Testis (tissue), 3 donors: ENCODE measurements around the gene CDH23. TPM values are rescaled to one million over a fixed set of nuclear protein-coding genes. Genes with fewer than 3 reads are reported as not detected.

Source experiments
- DNase-seq: peaks from one replicate; pipeline ENCODE4 v3.0.0-alpha.2; 2019
- H3K27ac ChIP-seq, 2 donors: fragments of 200-600 bp; sonication (generic); one replicate each; pipeline ENCODE4 v1.5.1; 2019
- H3K27me3 ChIP-seq: fragments of 200-600 bp; sonication (generic); one replicate; pipeline ENCODE4 v1.5.1; 2019
- H3K36me3 ChIP-seq: fragments of 200-600 bp; sonication (generic); one replicate; pipeline ENCODE4 v1.5.1; 2017; ENCODE audit warnings: low read depth; ENCODE audit errors: missing control alignments
- H3K4me1 ChIP-seq: fragments of 200-600 bp; sonication (generic); one replicate; pipeline ENCODE4 v1.5.1; 2019
- H3K4me3 ChIP-seq, 2 donors: fragments of 200-600 bp; sonication (generic); one replicate each; pipeline ENCODE4 v1.5.1; 2017 to 2019
- H3K9me3 ChIP-seq: fragments of 200-600 bp; sonication (generic); one replicate; pipeline ENCODE4 v1.5.1; 2017
- POLR2A ChIP-seq: fragments of 450-650 bp; IDR thresholded peaks from one replicate; pipeline ENCODE4 v1.6.1; 2017; ENCODE audit warnings: antibody characterized with exemption, mild to moderate bottlenecking, moderate library complexity
- WGBS, 2 donors: methylation state at CpG; one replicate each; pipeline ENCODE4 v1.1.5; 2018; 5-methylcytosine and 5-hydroxymethylcytosine counted together
- intact Hi-C: fragments of 100-400 bp; cut with DNase I; formaldehyde crosslinking; loops from one replicate; pipeline ENCODE4 v1.15.1; 2023; ENCODE audit warnings: low total_unique reads
- polyA plus RNA-seq: library from polyadenylated mRNA; stranded (reverse); fragments of 350-450 nt; fragmentation: Illumina TruSeq; extraction: RNeasy Lipid Tissue Mini Kit (QIAGEN cat#74804); gene quantifications from one replicate; pipeline ENCODE4 v1.2.3, GENCODE V29; 2014; ENCODE audit warnings: low read depth, low replicate concordance; ENCODE audit not compliant: insufficient read depth
- total RNA-seq, 2 donors: library from RNA; depleted of rRNA; stranded (reverse); fragments of >200 nt; gene quantifications; one replicate each; pipeline ENCODE4 v1.2.3, GENCODE V29; 2016
- TF ChIP-seq, protein P1 (sequence below), 3 experiments: fragments of 450-650 bp in 2 of 3; fragments of 200-600 bp in 1 of 3; sonication (generic) in 1 of 3; IDR thresholded peaks; one replicate each; pipeline ENCODE4 v1.5.1; 2016 to 2019; ENCODE audit warnings: antibody characterized with exemption in 3 of 3, mild to moderate bottlenecking in 2 of 3, moderate library complexity in 1 of 3

CDH23 gene
- total and polyA plus RNA-seq, 3 donors from 2014 or later, result 29.8 to 125 (median 81.7) TPM

DNA sequence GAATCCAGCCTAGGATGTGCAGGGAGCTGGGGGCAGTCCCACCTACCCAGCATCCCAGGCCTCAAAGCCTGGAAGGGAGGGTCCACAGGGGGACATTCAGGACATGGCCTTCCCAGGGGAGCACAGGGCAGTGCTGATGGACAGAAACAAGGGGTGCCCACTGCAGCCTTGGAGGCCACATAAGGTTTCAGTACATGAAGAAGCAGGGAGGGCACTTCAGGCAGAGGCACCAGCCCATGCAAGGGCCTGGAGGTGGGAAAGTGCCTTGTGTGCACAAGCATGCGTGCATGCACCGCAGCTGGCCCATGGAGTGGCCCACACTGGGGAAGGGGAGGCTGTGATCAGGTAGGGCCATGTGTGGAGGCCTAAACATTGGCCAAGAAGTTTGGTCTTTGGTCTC is 313.8 kb downstream of the CDH23 start:
- intact Hi-C loops, result loop anchor here (10.0 kb wide), 1 partner anchor 64 kb away; the partner anchor contains the start of gene VSIR
- TF ChIP-seq, protein P1, sequence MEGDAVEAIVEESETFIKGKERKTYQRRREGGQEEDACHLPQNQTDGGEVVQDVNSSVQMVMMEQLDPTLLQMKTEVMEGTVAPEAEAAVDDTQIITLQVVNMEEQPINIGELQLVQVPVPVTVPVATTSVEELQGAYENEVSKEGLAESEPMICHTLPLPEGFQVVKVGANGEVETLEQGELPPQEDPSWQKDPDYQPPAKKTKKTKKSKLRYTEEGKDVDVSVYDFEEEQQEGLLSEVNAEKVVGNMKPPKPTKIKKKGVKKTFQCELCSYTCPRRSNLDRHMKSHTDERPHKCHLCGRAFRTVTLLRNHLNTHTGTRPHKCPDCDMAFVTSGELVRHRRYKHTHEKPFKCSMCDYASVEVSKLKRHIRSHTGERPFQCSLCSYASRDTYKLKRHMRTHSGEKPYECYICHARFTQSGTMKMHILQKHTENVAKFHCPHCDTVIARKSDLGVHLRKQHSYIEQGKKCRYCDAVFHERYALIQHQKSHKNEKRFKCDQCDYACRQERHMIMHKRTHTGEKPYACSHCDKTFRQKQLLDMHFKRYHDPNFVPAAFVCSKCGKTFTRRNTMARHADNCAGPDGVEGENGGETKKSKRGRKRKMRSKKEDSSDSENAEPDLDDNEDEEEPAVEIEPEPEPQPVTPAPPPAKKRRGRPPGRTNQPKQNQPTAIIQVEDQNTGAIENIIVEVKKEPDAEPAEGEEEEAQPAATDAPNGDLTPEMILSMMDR (IDR thresholded peaks at IDR 0.05), result no peak
- TF ChIP-seq POLR2A, result no peak
- Histone ChIP-seq H3K36me3 (no peaks in the 10 kb centered on the region), H3K27ac (no peak overlapping the region), H3K9me3 (no peaks in the 10 kb centered on the region), H3K4me3 (no peak overlapping the region), H3K27me3 (no peaks in the 10 kb centered on the region), H3K4me1 (peaks cover 26% of the 10 kb centered on the region)
- 100% methylated on average over 2 of the region's 2 CpGs for WGBS, 2 donors
- DNase-seq, result no peak

DNA sequence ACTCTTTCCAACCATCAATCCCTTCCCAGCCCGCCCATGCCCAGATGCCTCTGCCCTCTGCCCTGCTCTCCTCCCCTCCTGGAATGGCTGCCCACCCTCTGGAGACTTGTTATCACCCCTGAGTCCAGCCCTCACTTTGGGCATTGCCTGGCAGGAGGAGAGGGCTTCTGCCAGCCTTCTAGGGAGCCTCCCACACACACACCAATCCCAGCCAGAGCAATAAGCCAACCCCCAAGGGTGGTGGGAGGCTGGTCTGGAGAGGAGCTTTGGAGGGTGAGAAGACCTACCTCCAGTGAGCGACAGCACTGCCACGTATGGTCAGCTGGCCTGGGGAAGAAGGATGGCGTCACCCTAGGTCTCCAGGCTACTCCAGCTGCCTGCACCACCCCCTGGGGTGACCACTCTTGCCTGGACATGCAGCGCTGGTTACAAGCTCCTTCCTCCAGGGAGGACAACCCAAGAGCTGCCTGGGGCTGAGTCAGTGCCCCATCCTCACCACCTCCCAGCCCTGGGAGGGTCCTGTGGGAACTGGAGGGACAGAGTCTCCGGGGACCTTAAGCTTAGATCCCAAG is 314.4 kb downstream of the CDH23 start:
- intact Hi-C loops, result loop anchor here (10.0 kb wide), 1 partner anchor 64 kb away; the partner anchor contains the start of gene VSIR
- no peak for TF ChIP-seq POLR2A
- TF ChIP-seq, protein P1 (IDR thresholded peaks at IDR 0.05), result no peak
- WGBS, 2 donors, result 90 to 98% methylated on average over 1 to 6 of the region's 6 CpGs
- H3K4me1 ChIP-seq, result peaks cover 26% of the 10 kb centered on the region
- H3K36me3 ChIP-seq, result no peaks in the 10 kb centered on the region
- H3K4me3 ChIP-seq, result no peak overlapping the region
- no peak for DNase-seq
- H3K27me3 ChIP-seq, result no peaks in the 10 kb centered on the region
- no peak overlapping the region for H3K27ac ChIP-seq
- H3K9me3 ChIP-seq, result no peaks in the 10 kb centered on the region

DNA sequence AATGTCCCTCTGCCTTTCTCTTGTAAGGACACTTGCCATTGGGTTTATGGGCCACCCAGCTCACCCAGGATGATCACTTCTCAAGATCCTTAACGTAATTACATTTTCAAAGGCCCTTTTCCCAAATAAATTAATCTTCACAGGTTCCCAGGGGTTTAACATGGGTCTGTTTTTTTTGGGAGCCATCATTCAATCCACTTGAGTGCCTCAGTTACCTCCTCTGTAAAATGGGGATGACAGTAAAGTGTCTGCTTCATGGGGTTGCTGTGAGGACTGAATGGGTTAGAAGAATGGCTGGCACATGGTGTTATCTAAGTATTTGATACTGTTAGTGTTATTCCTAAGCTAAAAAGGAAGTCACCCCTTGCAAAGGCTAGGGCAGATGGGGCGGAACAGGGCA is 315.4 kb downstream of the CDH23 start:
- H3K27ac ChIP-seq, result no peak overlapping the region
- H3K36me3 ChIP-seq, result no peaks in the 10 kb centered on the region
- H3K27me3 ChIP-seq, result no peaks in the 10 kb centered on the region
- DNase-seq, result no peak
- peaks cover 27% of the 10 kb centered on the region for H3K4me1 ChIP-seq
- 87 to 89% methylated on average over 2 of the region's 2 CpGs for WGBS, 2 donors
- H3K9me3 ChIP-seq, result no peaks in the 10 kb centered on the region
- H3K4me3 ChIP-seq, result no peak overlapping the region
- intact Hi-C loops, result loop anchor here (10.0 kb wide), 1 partner anchor 63 kb away; the partner anchor contains the start of gene VSIR
- no peak for TF ChIP-seq POLR2A
- TF ChIP-seq, protein P1 (IDR thresholded peaks at IDR 0.05), result no peak

DNA sequence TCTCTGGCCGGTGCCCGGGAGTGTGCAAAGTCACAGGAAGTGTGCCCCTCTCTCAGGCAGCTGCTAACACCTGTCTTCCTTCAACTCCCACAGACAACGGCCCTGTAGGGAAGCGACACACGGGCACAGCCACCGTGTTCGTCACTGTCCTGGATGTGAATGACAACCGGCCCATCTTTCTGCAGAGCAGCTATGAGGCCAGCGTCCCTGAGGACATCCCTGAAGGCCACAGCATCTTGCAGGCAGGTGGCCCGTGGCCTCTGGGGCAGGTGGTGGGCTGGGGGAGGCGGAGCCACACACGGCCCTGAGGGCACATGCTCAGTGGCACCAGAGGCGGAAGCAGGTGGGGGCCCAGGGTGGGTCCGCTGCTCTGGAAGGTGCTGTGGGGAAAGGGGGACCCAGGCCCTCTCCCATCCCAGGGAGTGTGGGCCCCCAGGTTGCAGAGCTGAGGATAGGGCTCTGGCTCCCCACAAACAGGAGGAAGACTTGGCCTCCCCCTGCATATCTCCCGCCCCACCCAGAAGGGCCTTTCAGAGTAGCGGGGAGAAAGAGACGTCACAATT is 315.9 kb downstream of the CDH23 start:
- intact Hi-C loops, result loop anchor here (10.0 kb wide), 1 partner anchor 62 kb away; the partner anchor contains the start of gene VSIR
- no peaks in the 10 kb centered on the region for H3K27me3 ChIP-seq
- TF ChIP-seq POLR2A, result no peak
- TF ChIP-seq, protein P1 (IDR thresholded peaks at IDR 0.05), result no peak
- H3K9me3 ChIP-seq, result no peaks in the 10 kb centered on the region
- H3K27ac ChIP-seq, result peak overlapping the region; percentile 74 to 83
- no peak for DNase-seq
- H3K4me1 ChIP-seq, result peaks cover 30% of the 10 kb centered on the region
- H3K36me3 ChIP-seq, result no peaks in the 10 kb centered on the region
- H3K4me3 ChIP-seq, result no peak overlapping the region
- WGBS, 2 donors, result 76 to 78% methylated on average over 7 to 17 of the region's 17 CpGs
